Esophagus squamous epithelium (tissue), 5 donors: ENCODE results near the gene TMEM267. TPM values are rescaled to one million over a fixed set of nuclear protein-coding genes. Genes with fewer than 3 reads are reported as not detected.
"Not testable (repeated sequence)": the region's sequence is repeated elsewhere in the genome, so short reads cannot be mapped to it uniquely, and the experiment has no call there.

Experiments used
- DNase-seq: peaks from one replicate; lab custom pipeline; 2025; lab: John Stamatoyannopoulos, UW
- H3K27ac ChIP-seq, 4 donors: fragments of 200-600 bp; sonication (generic); one replicate each; pipeline ENCODE4 v1.5.1; 2016 to 2019; ENCODE audit warnings: mild to moderate bottlenecking in 1 of 4
- H3K27me3 ChIP-seq, 4 donors: fragments of 200-600 bp; sonication (generic); 1 replicate in 3 of 4; 2 replicates in 1 of 4; pipeline versions ENCODE4 v1.5.1 to v1.6.0; 2017 to 2021; ENCODE audit warnings: antibody characterized with exemption in 1 of 4
- H3K36me3 ChIP-seq, 3 donors: fragments of 200-600 bp; sonication (generic); one replicate each; pipeline ENCODE4 v1.5.1; 2016 to 2019
- H3K4me1 ChIP-seq, 3 donors: fragments of 200-600 bp; sonication (generic); one replicate each; pipeline ENCODE4 v1.5.1; 2017 to 2019
- H3K4me3 ChIP-seq, 4 donors: fragments of 200-600 bp; sonication (generic); 1 replicate in 3 of 4; 2 replicates in 1 of 4; pipeline ENCODE4 v1.5.1; 2016 to 2019; ENCODE audit warnings: mild to moderate bottlenecking in 2 of 4, moderate library complexity in 1 of 4
- H3K9me3 ChIP-seq, 3 donors: fragments of 200-600 bp; sonication (generic); one replicate each; pipeline ENCODE4 v1.5.1; 2016 to 2019
- POLR2A ChIP-seq, 4 donors: fragments of 450-650 bp; IDR thresholded peaks; one replicate each; pipeline ENCODE4 v1.6.1; 2017; ENCODE audit warnings: antibody characterized with exemption in 4 of 4, mild to moderate bottlenecking in 4 of 4, moderate library complexity in 3 of 4
- WGBS, 2 donors: methylation state at CpG; one replicate each; pipeline ENCODE4 v1.1.5; 2018; 5-methylcytosine and 5-hydroxymethylcytosine counted together
- intact Hi-C: fragments of 100-400 bp; cut with DNase I; formaldehyde crosslinking; loops from one replicate; pipeline ENCODE4 v1.15.0; 2022
- total RNA-seq, 4 donors: library from RNA; depleted of rRNA; stranded (reverse); fragments of >200 nt; gene quantifications; one replicate each; pipeline ENCODE4 v1.1.0, GENCODE V29; 2016
- TF ChIP-seq, protein P1 (sequence below), 6 experiments: fragments of 450-650 bp in 4 of 6; fragments of 200-600 bp in 2 of 6; sonication (generic) in 2 of 6; IDR thresholded peaks; one replicate each; pipeline ENCODE4 v1.5.1; 2016 to 2019; ENCODE audit warnings: antibody characterized with exemption in 6 of 6, mild to moderate bottlenecking in 4 of 6, moderate library complexity in 4 of 6
- donor health status: DM: yes; HTN: yes; CAD: no.

The TMEM267 gene
- total RNA-seq, 4 donors from 2014 or later, result 3.5 to 11.7 (median 7.2) TPM

DNA sequence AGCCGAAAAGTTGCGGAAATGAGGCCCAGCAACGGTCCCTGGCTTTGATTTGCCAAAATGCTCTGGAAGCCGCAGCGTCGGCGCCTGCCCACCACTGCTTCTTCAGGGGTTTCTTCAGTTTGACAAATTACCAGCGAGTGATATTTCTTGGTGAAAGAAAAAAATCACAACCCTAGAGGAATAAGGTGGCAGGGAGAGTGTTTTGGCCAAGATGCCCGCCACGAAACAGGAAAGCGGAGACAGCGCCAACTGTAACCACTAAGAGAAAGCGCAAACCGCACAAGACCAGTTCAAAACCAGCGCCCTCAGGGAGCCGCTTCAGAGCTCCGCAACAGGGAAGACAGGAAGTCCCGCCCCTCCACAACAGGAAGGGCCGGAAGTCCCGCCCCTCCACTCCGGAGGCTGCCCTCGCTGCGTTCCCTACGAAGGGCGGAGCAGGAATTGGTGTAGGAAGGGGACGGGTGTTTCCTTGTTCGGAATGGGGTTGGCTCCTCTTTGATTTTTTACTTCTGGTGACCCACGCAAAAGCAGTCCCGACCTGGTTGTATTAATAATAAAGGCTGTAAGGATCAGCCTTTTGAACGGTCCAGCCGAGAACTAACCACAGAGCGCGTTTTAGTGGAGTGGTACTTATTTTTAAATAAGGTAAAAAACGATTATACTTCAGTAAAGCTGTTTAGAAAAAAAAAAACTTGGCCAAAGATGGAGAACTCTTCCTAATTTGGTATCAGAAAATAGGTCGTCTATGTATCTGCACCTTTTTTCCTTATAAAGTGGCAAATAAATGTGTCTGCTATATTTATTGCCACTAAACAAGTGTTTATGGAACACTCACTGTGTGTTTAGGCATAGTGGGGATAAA lies 31.4 kb upstream of the TMEM267 start, which contains the start of gene C5orf34:
C5orf34 (minus strand) TSS at position 333 of the 862 bp plus-strand sequence. CDS start 5,809 bp downstream, outside the sequence.
- TF ChIP-seq, protein P1, sequence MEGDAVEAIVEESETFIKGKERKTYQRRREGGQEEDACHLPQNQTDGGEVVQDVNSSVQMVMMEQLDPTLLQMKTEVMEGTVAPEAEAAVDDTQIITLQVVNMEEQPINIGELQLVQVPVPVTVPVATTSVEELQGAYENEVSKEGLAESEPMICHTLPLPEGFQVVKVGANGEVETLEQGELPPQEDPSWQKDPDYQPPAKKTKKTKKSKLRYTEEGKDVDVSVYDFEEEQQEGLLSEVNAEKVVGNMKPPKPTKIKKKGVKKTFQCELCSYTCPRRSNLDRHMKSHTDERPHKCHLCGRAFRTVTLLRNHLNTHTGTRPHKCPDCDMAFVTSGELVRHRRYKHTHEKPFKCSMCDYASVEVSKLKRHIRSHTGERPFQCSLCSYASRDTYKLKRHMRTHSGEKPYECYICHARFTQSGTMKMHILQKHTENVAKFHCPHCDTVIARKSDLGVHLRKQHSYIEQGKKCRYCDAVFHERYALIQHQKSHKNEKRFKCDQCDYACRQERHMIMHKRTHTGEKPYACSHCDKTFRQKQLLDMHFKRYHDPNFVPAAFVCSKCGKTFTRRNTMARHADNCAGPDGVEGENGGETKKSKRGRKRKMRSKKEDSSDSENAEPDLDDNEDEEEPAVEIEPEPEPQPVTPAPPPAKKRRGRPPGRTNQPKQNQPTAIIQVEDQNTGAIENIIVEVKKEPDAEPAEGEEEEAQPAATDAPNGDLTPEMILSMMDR (IDR thresholded peaks at IDR 0.05), result peak in 2 of 6 experiments; percentile 4 to 22
- TF ChIP-seq POLR2A (IDR thresholded peaks at IDR 0.05), result peak in 3 of 4 donors; percentile 47 to 74 (median 72)
- DNase-seq, result peak; percentile 80
- WGBS, 2 donors, result 0 to 1% methylated on average over 26 to 34 of the region's 35 CpGs
- intact Hi-C loops, result no loop called here
- Histone ChIP-seq H3K4me3 (peak within 1 kb of the TSS; percentile 30 to 75 (median 70)), H3K27ac (peak within 1 kb of the TSS; percentile 82 to 94 (median 90)), H3K9me3 (no peaks in the 10 kb centered on the region), H3K4me1 (peaks cover 0 to 32% (median 12%) of the 10 kb centered on the region in 3 donors), H3K36me3 (no peaks in the 10 kb centered on the region), H3K27me3 (no peaks in the 10 kb centered on the region)

DNA sequence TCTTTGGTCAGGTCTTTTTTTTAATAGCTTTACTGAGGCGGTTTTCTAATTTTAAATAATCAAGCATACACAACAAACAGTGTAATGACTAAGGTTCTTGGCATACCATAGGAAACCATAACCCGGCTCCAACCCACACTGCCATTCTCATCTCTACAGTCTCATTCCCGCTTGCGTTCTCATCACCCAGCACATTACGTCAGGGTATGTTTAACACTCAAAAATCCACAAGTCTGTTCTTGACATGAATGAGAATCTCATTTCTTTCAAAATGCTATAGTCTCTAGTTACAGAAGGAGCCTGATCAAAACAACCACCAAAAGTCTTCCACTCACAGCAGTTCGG lies 30.8 kb upstream of the TMEM267 start:
- intact Hi-C loops, result no loop called here
- WGBS, 2 donors, result 0 to 1% methylated on average over 6 of the region's 6 CpGs
- TF ChIP-seq, protein P1 (IDR thresholded peaks at IDR 0.05), result no peak
- TF ChIP-seq POLR2A (IDR thresholded peaks at IDR 0.05), result no peak

DNA sequence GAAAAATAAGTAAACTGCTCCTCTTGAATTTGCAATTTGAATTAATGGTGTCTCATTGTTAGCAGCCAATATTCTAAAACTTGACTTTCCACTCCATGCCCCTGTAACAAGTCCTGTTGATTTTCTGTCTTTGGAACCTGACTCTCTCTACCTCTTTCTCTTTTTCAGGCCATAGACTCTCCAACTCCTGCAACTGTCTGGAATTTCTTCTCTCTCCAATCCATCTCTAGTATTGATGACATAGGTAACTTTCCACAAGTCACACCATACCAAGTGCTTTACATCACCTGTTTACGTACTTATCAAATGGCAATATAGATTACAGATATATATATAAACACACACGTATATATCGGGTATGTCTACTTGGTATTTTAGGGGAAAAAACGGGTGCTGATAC lies 30.4 kb upstream of the TMEM267 start:
- intact Hi-C loops, result no loop called here
- no peak for TF ChIP-seq POLR2A (IDR thresholded peaks at IDR 0.05)
- TF ChIP-seq, protein P1 (IDR thresholded peaks at IDR 0.05), result no peak
- 7 to 17% methylated on average over 4 of the region's 4 CpGs for WGBS, 2 donors
- Histone ChIP-seq H3K27ac (peak overlapping the region in 2 of 4 donors; percentile 92 to 94), H3K4me3 (peak overlapping the region; percentile 30 to 75 (median 70)), H3K36me3 (no peaks in the 10 kb centered on the region), H3K9me3 (no peaks in the 10 kb centered on the region), H3K4me1 (peaks cover 0 to 32% (median 12%) of the 10 kb centered on the region in 3 donors), H3K27me3 (no peaks in the 10 kb centered on the region)
- no peak for DNase-seq

More for the DNA sequence above, 30.8 kb upstream of the TMEM267 start:
- Histone ChIP-seq H3K36me3 (no peaks in the 10 kb centered on the region), H3K27ac (peak overlapping the region; percentile 82 to 94 (median 90)), H3K4me1 (peaks cover 0 to 32% (median 12%) of the 10 kb centered on the region in 3 donors), H3K9me3 (no peaks in the 10 kb centered on the region), H3K4me3 (peak overlapping the region; percentile 30 to 75 (median 70)), H3K27me3 (no peaks in the 10 kb centered on the region)
- DNase-seq, result no peak

DNA sequence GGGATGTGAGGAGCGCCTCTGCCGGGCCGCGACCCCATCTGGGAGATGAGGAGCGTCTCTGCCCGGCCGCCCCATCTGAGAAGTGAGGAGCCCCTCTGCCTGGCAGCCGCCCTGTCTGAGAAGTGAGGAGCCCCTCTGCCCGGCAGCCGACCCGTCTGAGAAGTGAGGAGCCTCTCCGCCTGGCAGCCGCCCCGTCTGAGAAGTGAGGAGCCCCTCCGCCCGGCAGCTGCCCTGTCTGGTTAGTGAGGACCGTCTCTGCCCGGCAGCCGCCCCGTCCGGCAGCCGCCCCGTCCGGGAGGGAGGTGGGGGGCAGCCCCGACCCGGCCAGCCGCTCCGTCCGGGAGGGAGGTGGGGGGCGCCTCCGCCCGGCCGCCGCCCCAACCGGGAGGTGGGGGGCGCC lies 27.4 kb upstream of the TMEM267 start:
- intact Hi-C loops, H3K27ac ChIP-seq, DNase-seq, H3K36me3 ChIP-seq, H3K4me3 ChIP-seq, H3K9me3 ChIP-seq, H3K27me3 ChIP-seq: not testable (repeated sequence)
- WGBS, 2 donors, result no CpG with 5 or more reads among the region's 36 CpGs
- peaks cover 0 to 24% (median 12%) of the 10 kb centered on the region in 3 donors for H3K4me1 ChIP-seq

DNA sequence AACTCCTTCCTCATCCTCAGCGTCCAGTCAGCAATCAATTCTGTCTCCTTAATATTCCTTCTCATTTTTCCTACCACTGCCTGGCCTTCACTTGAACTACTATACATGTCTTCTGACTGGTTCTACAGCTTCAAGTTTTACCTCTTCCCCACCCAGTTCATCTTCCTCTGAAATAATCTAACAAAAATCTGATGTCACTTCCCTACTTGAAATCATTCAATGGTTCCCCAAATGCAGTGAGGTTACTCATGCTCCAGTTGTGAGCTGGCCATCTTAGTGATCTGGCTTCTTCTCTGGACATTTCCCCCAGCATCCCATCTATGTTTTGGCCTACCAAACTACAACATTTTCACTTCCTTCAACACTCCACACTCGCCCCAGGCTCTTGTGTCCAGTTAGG lies 14.9 kb upstream of the TMEM267 start:
- intact Hi-C loops, result no loop called here
- Histone ChIP-seq H3K36me3 (peaks cover 0 to 7% (median 0%) of the 10 kb centered on the region in 3 donors), H3K27me3 (no peaks in the 10 kb centered on the region), H3K9me3 (no peaks in the 10 kb centered on the region), H3K4me1 (no peaks in the 10 kb centered on the region), H3K27ac (no peak overlapping the region), H3K4me3 (no peak overlapping the region)
- no peak for DNase-seq
- 85 to 94% methylated on average over 2 of the region's 2 CpGs for WGBS, 2 donors
- TF ChIP-seq POLR2A (IDR thresholded peaks at IDR 0.05), result no peak
- TF ChIP-seq, protein P1 (IDR thresholded peaks at IDR 0.05), result no peak
